Fibroblast of skin of right quadriceps (primary cell): Measurements from ENCODE around the gene GZMM.

Source experiments
- DNase-seq: peaks from one replicate; pipeline ENCODE4 v3.0.0-alpha.2; 2013

GZMM gene

GRCh38 chr19:512547-513365, 31.1 kb upstream of the GZMM start:
- DNase-seq, result no peak

DNA sequence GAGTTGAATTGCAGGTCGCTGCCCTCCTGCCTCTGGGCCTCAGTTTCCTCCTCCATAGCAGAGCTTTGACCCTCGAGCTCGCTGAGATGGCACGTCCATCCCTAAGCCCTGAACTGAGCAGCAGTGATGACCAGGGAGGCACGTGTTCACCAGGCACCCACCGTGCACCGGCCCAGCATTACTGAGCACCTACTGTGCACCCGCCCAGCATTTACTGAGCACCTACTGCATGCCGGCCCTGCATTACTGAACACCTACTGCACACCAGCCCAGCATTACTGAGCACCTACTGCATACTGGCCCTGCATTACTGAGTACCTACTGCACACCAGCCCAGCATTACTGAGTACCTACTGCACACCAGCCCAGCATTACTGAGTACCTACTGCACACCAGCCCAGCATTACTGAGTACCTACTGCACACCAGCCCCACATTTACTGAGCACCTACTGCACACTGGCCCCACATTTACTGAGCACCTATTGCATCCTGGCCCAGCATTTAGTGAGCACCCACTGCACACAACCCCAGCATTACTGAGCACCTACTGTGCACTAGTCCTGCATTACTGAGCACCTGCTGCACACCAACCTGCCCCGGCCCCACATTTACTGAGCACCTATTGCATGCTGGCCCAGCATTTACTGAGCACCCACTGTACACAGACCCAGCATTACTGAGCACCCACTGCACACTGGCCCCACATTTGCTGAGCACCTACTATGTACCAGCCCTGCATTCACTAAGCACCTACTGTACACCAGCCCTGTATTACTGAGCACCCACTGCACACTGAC, 30.3 kb upstream of the GZMM start:
- no peak for DNase-seq

- no peak for DNase-seq
These were observed 29.6 kb upstream of the GZMM start for GRCh38 chr19:514166-514663.

DNA sequence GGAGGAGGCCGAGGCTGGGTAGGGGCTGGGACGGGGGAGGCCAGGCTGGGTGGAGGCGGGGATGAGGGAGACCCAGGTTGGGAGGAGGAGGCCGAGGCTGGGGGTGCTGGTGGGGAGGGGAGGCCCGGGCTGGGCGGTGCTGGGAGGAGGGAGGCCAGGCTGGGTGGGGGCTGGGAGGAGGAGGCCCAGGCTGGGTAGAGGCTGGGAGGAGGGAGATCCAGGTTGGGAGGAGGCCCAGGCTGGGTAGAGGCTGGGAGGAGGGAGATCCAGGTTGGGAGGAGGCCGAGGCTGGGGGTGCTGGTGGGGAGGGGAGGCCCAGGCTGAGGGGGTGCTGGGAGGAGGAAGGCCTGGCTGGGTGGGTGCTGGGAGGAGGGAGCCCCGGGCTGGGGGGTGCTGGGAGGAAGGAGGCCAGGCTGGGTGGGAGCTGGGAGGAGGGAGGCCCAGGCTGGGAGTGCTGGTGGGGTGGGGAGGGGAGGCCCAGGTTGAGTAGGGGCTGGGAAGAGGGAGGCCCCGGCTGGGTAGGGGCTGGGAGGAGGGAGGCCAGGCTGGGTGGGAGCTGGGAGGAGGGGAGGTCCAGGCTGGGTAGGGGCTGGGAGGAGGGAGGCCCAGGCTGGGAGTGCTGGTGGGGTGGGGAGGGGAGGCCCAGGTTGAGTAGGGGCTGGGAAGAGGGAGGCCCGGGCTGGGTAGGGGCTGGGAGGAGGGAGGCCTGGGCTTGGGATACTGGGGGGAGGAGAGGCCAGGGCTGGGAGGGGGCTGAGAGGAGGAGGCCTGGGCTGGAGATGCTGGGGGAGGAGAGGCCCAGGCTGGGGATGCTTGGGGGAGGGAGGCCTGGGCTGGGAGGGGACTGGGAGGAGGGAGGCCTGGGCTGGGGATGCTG, 25.9 kb upstream of the GZMM start:
- DNase-seq, result peak; percentile 98

GRCh38 chr19:518598-519231, 25.1 kb upstream of the GZMM start:
- no peak for DNase-seq

DNA sequence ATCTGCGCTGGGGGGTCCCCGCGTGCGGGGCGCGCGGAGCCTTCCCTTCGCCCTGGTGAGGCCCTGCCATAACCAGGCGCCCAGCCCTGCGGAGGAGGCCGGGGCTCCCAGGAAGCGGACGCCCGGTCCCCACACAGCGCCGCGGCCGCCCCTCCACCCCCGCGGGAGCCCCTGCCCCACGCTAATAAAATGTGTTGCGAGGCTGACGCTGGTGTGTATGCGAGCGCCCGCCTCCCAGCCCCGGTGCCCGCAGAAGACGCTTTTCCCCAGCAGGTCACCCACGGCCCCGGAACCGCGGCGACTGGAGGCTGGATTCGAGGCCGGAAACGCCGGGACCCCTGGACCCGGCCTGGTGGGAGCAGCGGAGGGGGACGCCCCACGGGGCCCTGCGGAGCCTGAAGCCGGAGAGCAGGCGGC, 24.4 kb upstream of the GZMM start:
- no peak for DNase-seq

DNA sequence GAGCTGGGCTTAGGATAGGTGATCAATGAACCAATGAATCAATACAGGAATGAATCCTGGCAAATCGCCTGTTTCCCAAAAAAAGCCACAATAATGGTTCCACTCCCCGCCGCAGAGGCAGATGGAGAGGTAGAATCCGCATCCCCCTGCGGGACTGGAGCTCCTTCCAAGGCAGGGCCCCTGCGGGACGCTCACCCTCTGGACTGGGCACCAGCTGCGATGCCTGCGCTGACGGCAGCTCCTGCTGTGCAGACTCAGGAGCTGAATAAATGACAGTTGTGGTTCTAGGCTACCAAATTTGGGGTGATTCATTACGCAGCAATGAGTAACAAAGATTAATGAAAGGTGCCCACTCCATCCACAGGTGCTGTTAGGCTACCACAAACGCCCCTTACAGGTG, 21.1 kb upstream of the GZMM start:
- DNase-seq, result no peak

GRCh38 chr19:524062-524674, 19.7 kb upstream of the GZMM start:
- peak; percentile 37 for DNase-seq

DNA sequence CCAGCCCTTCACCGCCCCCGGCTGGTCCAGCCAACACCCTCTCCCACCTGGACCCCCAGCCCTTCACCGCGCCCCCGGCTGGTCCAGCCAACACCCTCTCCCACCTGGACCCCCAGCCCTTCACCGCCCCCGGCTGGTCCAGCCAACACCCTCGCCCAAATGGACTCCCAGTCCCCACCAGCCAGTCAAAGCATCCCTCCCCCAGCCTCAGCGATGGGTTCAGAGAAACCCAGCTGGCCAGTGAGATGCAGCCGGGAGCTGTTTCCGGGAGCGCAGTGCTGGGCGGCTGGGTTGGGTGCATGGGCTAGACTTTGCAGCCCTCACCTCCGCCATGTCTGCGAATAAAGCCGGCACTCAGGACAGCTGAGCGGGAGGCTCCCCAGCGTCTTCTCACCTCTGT, 18.8 kb upstream of the GZMM start:
- no peak for DNase-seq

DNA sequence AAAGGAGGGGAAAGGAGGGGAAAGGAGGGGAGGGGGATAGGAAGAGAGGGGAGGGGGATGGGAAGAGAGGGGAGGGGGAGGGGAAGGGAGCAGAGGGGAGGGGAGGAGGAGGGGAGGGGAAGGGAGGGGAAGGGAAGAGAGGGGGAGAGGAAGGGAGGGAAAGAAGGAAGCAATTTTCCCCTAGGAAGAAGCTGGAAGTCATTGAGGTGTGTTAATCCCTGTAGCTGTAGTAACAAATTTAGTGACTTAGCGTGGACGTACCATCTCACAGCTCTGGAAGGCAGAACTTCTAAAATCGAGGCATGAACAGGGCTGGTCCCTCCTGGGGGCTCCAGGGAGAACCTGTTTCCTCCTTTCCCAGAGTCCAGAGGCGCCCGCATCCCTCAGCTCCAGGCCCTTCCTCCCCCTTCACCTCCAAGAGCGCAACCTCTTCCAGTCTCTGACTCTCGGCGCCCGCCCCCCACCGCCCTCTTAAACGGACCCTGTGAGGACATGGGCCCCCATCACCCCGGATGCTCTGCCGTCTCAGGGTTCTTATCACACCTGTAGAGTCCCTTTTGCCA, 17.9 kb upstream of the GZMM start:
- DNase-seq, result no peak

DNA sequence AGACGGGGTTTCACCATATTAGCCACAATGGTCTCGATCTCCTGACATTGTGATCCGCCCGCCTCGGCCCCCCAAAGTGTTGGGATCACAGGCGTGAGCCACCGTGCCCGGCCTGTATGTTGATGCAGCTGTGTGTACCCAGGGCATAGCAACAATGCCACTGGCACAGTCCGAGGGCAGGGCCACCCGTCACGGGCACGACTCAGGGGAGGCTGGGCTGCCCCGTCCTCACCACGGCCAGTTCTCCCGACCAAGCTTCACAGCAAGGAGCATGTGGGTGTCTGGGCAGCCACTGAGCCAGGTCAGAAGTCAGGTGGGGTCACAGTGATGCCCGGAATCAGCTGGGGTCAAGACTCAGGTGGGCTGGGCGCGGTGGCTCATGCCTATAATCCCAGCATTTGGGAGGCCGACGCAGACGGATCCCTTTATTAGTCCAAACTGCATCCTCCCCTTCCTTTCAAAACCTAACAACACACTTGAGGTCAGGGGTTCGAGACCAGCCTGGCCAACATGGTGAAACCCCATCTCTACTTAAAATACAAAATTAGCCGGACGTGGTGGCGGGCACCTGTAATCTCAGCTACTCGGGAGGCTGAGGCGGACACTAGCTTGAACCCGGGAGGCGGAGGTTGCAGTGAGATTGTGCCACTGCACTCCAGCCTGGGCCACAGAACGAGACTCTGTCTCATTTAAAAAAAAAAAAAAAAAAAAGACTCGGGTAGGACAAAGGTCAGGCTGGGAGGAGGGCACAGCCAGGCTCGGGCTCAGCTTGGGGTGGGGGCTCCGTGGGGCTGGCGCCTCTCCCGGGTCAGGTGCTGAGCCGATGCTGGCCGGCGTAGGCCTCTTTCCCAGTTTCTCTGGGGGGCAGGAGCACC, 13.5 kb upstream of the GZMM start:
- DNase-seq, result no peak

DNA sequence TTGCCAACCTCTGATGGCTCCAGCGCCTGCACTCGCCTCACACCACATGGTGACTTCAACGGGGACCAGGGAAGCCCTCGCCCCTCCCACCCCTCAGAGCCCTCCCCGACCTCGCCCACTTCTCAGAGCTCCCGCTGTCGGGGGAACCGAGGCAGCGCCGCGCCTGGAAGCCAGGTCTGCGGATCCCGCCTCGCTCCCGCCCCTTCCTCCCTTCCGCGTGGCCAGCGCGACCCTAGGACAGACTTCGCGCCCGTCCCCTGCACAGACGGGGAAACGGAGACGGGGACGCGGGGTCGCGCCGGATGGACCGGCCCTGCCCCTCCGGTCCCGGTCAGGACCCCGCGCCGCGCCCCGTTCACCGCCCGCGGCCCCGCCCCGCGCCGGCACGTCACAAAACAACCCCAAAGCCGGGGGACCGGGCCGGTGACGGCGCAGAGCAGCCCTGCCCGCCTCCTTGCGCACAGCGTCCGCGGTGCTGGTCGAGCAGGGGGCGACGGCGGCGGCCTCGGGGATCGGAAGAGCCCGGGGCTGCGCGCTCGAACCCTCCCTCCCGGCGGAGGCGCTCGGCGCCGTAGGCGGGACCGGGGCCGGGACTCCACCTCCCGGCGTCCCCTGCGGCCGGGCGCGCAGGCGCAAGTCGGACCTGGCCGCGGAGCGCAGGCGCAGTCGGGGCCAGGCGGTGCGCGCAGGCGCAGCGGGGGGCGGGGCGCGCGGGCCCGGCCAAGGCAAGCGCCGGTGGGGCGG, 12.7 kb upstream of the GZMM start:
- peak; percentile 84 for DNase-seq

DNA sequence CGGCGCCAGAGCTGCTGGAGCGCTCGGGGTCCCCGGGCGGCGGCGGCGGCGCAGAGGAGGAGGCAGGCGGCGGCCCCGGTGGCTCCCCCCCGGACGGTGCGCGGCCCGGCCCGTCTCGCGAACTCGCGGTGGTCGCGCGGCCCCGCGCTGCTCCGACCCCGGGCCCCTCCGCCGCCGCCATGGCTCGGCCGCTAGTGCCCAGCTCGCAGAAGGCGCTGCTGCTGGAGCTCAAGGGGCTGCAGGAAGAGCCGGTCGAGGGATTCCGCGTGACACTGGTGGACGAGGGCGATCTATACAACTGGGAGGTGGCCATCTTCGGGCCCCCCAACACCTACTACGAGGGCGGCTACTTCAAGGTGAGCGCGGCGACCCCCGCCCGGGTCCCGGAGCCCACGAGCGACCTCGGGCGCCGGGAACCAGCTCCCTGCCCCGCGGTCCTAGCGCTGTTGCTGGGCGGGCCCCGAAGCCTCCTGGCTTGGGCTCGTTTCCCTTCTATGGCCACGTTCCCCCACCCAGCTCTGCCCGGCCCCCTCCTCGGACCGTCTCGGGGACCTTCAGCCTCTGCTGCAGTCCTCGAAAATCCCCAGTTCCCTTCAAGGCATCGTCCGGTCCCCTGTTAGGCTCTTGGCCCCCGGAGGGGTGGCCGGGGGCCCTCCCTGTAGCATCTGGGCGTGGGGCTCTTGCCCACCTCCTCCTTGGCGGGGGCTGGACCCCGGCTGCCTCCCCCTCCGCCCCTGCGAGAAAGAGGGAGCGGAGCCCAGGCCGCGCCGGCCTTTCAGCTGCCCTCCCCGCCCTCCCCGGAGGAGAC, 11.9 kb upstream of the GZMM start, which contains the start of gene CDC34:
Gene CDC34, plus strand, starts transcription at position 8 of the 808 bp plus-strand sequence. Its CDS starts 172 bp downstream, at position 180.
- DNase-seq, result no peak

DNA sequence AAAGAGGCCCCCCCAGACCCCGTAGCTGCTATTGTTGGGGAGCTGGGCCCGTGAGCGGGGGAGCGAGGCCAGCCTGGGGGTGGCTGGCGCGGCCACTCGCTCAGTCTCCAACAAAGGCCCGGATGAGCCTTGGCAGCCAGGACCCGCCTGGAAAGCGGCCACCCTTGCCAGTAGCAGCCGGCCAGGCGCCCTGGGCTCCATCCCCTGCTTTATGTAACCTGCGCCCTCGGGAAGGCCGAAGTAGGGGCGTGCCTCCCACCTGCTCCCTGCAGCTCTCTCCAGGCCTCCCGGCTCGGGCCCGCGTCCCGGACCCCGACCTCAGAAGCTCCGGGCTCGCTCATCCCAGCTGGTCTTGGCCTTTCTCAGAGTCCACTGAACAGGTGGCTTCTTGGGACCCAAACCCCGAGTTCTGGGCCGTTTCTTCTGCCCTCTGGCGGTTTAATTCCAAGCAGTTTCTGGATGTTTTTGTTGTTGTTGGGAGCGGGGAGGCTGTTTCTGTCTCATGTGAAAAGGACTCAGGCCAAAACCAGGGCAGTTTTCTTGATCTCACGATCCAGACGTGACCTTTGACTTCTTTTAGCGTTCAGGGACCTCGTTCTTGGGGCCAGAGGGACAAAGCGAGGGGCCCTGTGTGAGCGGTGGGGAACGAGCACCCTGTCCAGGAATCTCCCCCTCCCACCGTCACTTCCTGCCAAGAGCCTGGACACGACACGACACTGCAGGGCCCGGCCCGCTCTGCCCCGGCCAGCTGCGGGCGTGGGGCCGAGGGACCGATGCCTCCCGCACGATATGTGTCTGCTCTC, 11.1 kb upstream of the GZMM start:
- peak; percentile 65 for DNase-seq

DNA sequence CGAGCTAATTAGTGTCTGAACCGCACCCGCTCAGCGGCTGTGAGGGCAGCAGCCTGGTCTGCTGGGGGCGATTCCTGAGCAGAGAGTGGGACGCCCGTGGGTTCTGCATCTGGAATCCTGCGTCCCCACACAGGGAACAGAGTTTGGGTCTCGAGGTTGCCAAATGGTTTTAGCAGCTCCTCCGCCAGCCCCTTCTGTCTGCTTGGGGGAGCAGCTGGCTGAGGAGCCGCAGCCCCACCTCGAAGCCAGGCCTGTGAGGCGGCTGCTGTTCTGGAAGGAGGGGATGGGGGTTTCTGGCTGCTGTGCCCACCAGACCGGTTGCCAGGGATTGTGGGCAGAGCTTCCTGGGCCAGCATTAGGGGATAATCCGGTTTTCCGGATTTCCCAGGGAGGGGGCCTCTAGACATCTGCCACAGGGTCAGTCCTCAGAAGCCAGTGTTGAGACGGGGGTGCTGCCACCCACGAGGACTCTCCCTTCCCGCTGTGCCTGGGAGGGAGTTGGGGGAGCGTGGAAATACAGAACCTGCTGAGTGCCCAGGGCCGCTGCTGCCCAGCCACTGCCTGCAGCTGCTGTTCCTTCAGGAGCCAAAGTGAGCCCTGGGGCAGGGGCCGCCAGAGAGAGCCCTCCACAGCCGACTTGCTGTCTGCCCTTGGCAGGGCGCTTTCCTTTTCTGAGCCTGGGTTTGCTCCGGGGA, 10.3 kb upstream of the GZMM start:
- DNase-seq, result no peak

DNA sequence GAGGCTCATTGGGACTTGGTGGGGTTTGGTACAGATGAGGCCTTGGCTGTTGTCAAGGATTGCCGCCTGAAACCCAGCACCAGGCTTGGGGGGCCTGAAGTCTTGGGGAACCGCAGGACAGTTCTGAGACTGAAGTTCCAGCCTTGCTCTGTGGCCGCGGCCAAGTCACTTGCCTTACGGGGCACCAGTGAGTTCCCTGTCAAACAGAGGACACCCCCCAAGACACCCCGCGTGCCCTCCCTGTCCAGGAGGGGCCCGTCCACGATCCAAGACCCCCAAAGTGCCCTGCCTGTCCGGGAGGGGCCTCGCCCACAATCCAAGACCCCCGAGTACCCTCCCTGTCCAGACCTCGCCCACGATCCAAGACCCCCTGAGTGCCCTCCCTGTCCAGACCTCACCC, 9.8 kb upstream of the GZMM start:
- DNase-seq, result no peak
